B cell (primary cell): Measurements from ENCODE around the gene NT5C1B. TPM values are rescaled to one million over a fixed set of nuclear protein-coding genes. Genes with fewer than 3 reads are reported as not detected.

Experiments
- ATAC-seq: fragments of 200-7000 bp; cut with Tn5 transposase; one replicate; pipeline ENCODE4 v1.10.0; 2021; ENCODE audit warnings: low read depth, mild to moderate bottlenecking, moderate number of reproducible peaks, moderate library complexity
- CTCF ChIA-PET: fragments of 350-600 bp; sonication (Branson Sonifier 250); formaldehyde crosslinking; loops from one replicate; lab custom pipeline; 2021; ENCODE audit warnings: antibody characterized with exemption, inconsistent platforms; lab: Charles Lee
- POLR2A ChIA-PET: fragments of 350-600 bp; sonication (Branson Sonifier 250); formaldehyde crosslinking; loops from one replicate; lab custom pipeline; 2021; ENCODE audit warnings: antibody characterized with exemption; lab: Charles Lee
- DNase-seq: peaks from one replicate; pipeline ENCODE4 v3.0.0; 2013
- H2AFZ ChIP-seq: 2 replicates; pipeline ENCODE4 v1.6.1; 2012; ENCODE audit warnings: mild to moderate bottlenecking, low read depth, low read length; ENCODE audit not compliant: insufficient read depth, poor library complexity, severe bottlenecking
- H3K27ac ChIP-seq, 2 donors: 1 replicate in 1 of 2; 2 replicates in 1 of 2; pipeline ENCODE4 v1.5.1; 2012 to 2013; ENCODE audit warnings: low read length in 2 of 2, mild to moderate bottlenecking in 2 of 2, moderate library complexity in 1 of 2
- H3K27me3 ChIP-seq, 4 experiments: fragments of 200-600 bp in 1 of 4; sonication (generic) in 1 of 4; replicated peaks in 1 of 4; 1 replicate in 2 of 4; 2 replicates in 2 of 4; pipeline versions ENCODE4 v1.6.1 to v1.7.0; 2013 to 2016; ENCODE audit warnings: low read length in 3 of 4, mild to moderate bottlenecking in 2 of 4, mixed read lengths in 1 of 4, moderate library complexity in 1 of 4; ENCODE audit not compliant: insufficient read depth in 4 of 4, control insufficient read depth in 3 of 4; ENCODE audit errors: control extremely low read depth in 1 of 4
- H3K36me3 ChIP-seq, 2 experiments: replicated peaks in 1 of 2; 1 replicate in 1 of 2; 2 replicates in 1 of 2; pipeline versions ENCODE4 v1.6.1 to v1.7.1; 2013; ENCODE audit warnings: low read length in 1 of 2; ENCODE audit not compliant: insufficient read depth in 2 of 2, control insufficient read depth in 1 of 2; ENCODE audit errors: control extremely low read depth in 1 of 2, extremely low read depth in 1 of 2
- H3K4me1 ChIP-seq, 2 donors: fragments of 200-600 bp in 1 of 2; sonication (generic) in 1 of 2; 1 replicate in 1 of 2; 2 replicates in 1 of 2; pipeline versions ENCODE4 v1.5.1 to v1.6.1; 2013 to 2017; ENCODE audit warnings: low read length in 2 of 2; ENCODE audit not compliant: control insufficient read depth in 2 of 2, insufficient read depth in 2 of 2
- H3K4me2 ChIP-seq: replicated peaks from 2 replicates; pipeline ENCODE3; 2012; ENCODE audit warnings: mild to moderate bottlenecking, low read depth, low read length; ENCODE audit not compliant: poor library complexity, severe bottlenecking
- H3K4me3 ChIP-seq, 5 experiments: fragments of 200-600 bp in 1 of 5; sonication (generic) in 1 of 5; 1 replicate in 3 of 5; 2 replicates in 2 of 5; pipeline versions ENCODE4 v1.5.1 to v1.7.0; 2011 to 2016; ENCODE audit warnings: low read length in 4 of 5, mild to moderate bottlenecking in 4 of 5, low read depth in 2 of 5, control low read depth in 1 of 5, moderate library complexity in 1 of 5; ENCODE audit not compliant: insufficient read depth in 1 of 5; ENCODE audit errors: control extremely low read depth in 1 of 5, extremely low read depth in 1 of 5
- H3K79me2 ChIP-seq: fragments of 200-600 bp; sonication (generic); one replicate; pipeline ENCODE4 v1.6.0; 2016; ENCODE audit warnings: low read length; ENCODE audit not compliant: control insufficient read depth, insufficient read depth
- H3K9ac ChIP-seq: fragments of 200-600 bp; sonication (generic); 2 replicates; pipeline ENCODE4 v1.6.1; 2017; ENCODE audit warnings: mild to moderate bottlenecking, low read length, moderate library complexity
- H3K9me3 ChIP-seq, 3 donors: one replicate each; pipeline versions ENCODE4 v1.6.1 to v1.7.1; 2013; ENCODE audit warnings: low read length in 2 of 3; ENCODE audit not compliant: control insufficient read depth in 2 of 3, insufficient read depth in 1 of 3; ENCODE audit errors: control extremely low read depth in 1 of 3
- H4K20me1 ChIP-seq: 2 replicates; pipeline ENCODE4 v1.6.0; 2012; ENCODE audit warnings: mild to moderate bottlenecking, low read length; ENCODE audit not compliant: insufficient read depth, control insufficient read depth, poor library complexity, severe bottlenecking
- H3K27ac Mint-ChIP-seq: one replicate; pipeline ENCODE4 v1.8.0; 2021; ENCODE audit warnings: mixed read lengths
- H3K27me3 Mint-ChIP-seq: one replicate; pipeline ENCODE4 v1.8.0; 2021; ENCODE audit warnings: mixed read lengths
- H3K4me1 Mint-ChIP-seq: one replicate; pipeline ENCODE4 v1.8.0; 2021; ENCODE audit warnings: mixed read lengths
- H3K4me3 Mint-ChIP-seq: one replicate; pipeline ENCODE4 v1.8.0; 2021; ENCODE audit warnings: mixed read lengths
- H3K9me3 Mint-ChIP-seq: one replicate; pipeline ENCODE4 v1.8.0; 2022; ENCODE audit warnings: mixed read lengths; ENCODE audit not compliant: insufficient read depth
- CTCF ChIP-seq: fragments of 200-600 bp; IDR thresholded peaks from one replicate; pipeline ENCODE4 v1.8.0; 2022; ENCODE audit warnings: antibody characterized with exemption, mild to moderate bottlenecking
- EZH2 ChIP-seq: IDR thresholded peaks from 2 replicates; pipeline ENCODE4 v1.6.1; 2012; ENCODE audit warnings: borderline replicate concordance, low read depth, mild to moderate bottlenecking, moderate library complexity, low read length; ENCODE audit not compliant: insufficient read depth, poor library complexity, severe bottlenecking
- WGBS: methylation state at CpG from one replicate; pipeline ENCODE4 v1.1.5; 2013; ENCODE audit warnings: missing lambda C conversion rate; ENCODE audit not compliant: insufficient coverage; 5-methylcytosine and 5-hydroxymethylcytosine counted together
- intact Hi-C: fragments of 100-400 bp; cut with micrococcal nuclease; formaldehyde crosslinking; loops from one replicate; pipeline ENCODE4 v1.10.0; 2022
- polyA plus RNA-seq: library from polyadenylated mRNA; depleted of rRNA; stranded (reverse); fragments of >200 nt; gene quantifications from 2 replicates; pipeline ENCODE4 v1.2.3, GENCODE V29; 2012
- total RNA-seq, 2 donors: library from RNA; stranded (reverse); fragments of 120-200 nt in 1 of 2; gene quantifications; 1 replicate in 1 of 2; 2 replicates in 1 of 2; pipeline versions ENCODE4 v1.2.3 to v1.2.4, GENCODE V29; 2013 to 2022

Gene NT5C1B
- total and polyA plus RNA-seq, 2 donors (not counting 1 experiment from before 2014, with no cell fraction given), result not detected

- Mint-ChIP-seq H3K9me3 (no peaks in the 10 kb centered on the region), H3K4me3 (no peak overlapping the region), H3K4me1 (no peaks in the 10 kb centered on the region), H3K27me3 (peaks cover 11% of the 10 kb centered on the region), H3K27ac (no peak overlapping the region)
- Histone ChIP-seq H2AFZ (no peak overlapping the region), H3K27me3 (peaks cover 0 to 4% (median 1%) of the 10 kb centered on the region in 4 experiments), H3K9ac (no peak overlapping the region), H3K4me1 (no peaks in the 10 kb centered on the region), H3K4me3 (no peak overlapping the region), H3K4me2 (no peak overlapping the region), H3K9me3 (no peaks in the 10 kb centered on the region), H3K27ac (no peak overlapping the region), H3K79me2 (no peaks in the 10 kb centered on the region), H4K20me1 (no peaks in the 10 kb centered on the region), H3K36me3 (no peaks in the 10 kb centered on the region)
- ChIA-PET CTCF (interaction anchor here (2.5 to 6.5 kb wide), 4 partner anchors 10 to 1340 kb away, joined by 8 to 103 read pairs (median 20); partner anchors contain the start of gene RDH14), POLR2A (no interaction called here)
- intact Hi-C loops, result loop anchor here (5.0 kb wide), 1 partner anchor 230 kb away; no protein-coding TSS in a partner anchor
- no peak for ATAC-seq
- TF ChIP-seq EZH2 (no peak), CTCF (no peak)
- no peak for DNase-seq
- WGBS, result 100% methylated on average over 2 of the region's 2 CpGs
These were observed 66.8 kb downstream of the NT5C1B start for GRCh38 chr2:18522484-18523146.
